ENCODE results near the gene CLEC3B. TPM values are rescaled to one million over a fixed set of nuclear protein-coding genes. Genes with fewer than 3 reads are reported as not detected.
"Not testable (repeated sequence)": the region's sequence is repeated elsewhere in the genome, so short reads cannot be mapped to it uniquely, and the experiment has no call there.

Gene CLEC3B
- total RNA-seq, 1 donor from 2014 or later = not detected

- H3K27ac Mint-ChIP-seq (ENCODE audit: unreplicated experiment) = no peak overlapping the region
- H3K4me1 Mint-ChIP-seq = no peaks in the 10 kb centered on the region
- no peak overlapping the region for H3K4me3 Mint-ChIP-seq
- no peaks in the 10 kb centered on the region for H3K36me3 Mint-ChIP-seq (ENCODE audit: low read depth)
- no peak for TF ChIP-seq CTCF (conservative IDR thresholded peaks at IDR 0.05)
- H3K9me3 Mint-ChIP-seq = no peaks in the 10 kb centered on the region
- DNase-seq (ENCODE audit: low read depth, low spot score) = no peak
- H3K27me3 Mint-ChIP-seq (ENCODE audit: low read depth) = peaks cover 19% of the 10 kb centered on the region
These were observed 17.7 kb downstream of the CLEC3B start for GRCh38 chr3:45043728-45044299.

- no peaks in the 10 kb centered on the region for H3K4me1 Mint-ChIP-seq
These were observed 22.1 kb downstream of the CLEC3B start for GRCh38 chr3:45048244-45048643.

GRCh38 chr3:45049807-45050206 is 23.7 kb downstream of the CLEC3B start:
- Mint-ChIP-seq H3K27me3 (ENCODE audit: low read depth) (peaks cover 27% of the 10 kb centered on the region), H3K27ac (ENCODE audit: unreplicated experiment) (no peak overlapping the region), H3K4me1 (no peaks in the 10 kb centered on the region), H3K36me3 (ENCODE audit: low read depth) (no peaks in the 10 kb centered on the region), H3K9me3 (no peaks in the 10 kb centered on the region), H3K4me3 (no peak overlapping the region)
- TF ChIP-seq CTCF (conservative IDR thresholded peaks at IDR 0.05) = no peak
- DNase-seq (ENCODE audit: low read depth, low spot score) = no peak

More at GRCh38 chr3:45048244-45048643, 22.1 kb downstream of the CLEC3B start:
- DNase-seq (ENCODE audit: low read depth, low spot score) = no peak
- H3K27me3 Mint-ChIP-seq (ENCODE audit: low read depth) = peaks cover 27% of the 10 kb centered on the region
- H3K9me3 Mint-ChIP-seq = no peaks in the 10 kb centered on the region
- H3K4me3 Mint-ChIP-seq = no peak overlapping the region
- no peaks in the 10 kb centered on the region for H3K36me3 Mint-ChIP-seq (ENCODE audit: low read depth)
- no peak for TF ChIP-seq CTCF (conservative IDR thresholded peaks at IDR 0.05)
- no peak overlapping the region for H3K27ac Mint-ChIP-seq (ENCODE audit: unreplicated experiment)

- Mint-ChIP-seq H3K27ac (ENCODE audit: unreplicated experiment) (no peak overlapping the region), H3K4me1 (peaks cover under 1% of the 10 kb centered on the region), H3K9me3 (no peaks in the 10 kb centered on the region), H3K4me3 (no peak overlapping the region), H3K36me3 (ENCODE audit: low read depth) (no peaks in the 10 kb centered on the region), H3K27me3 (ENCODE audit: low read depth) (peaks cover 23% of the 10 kb centered on the region)
- no peak for TF ChIP-seq CTCF (conservative IDR thresholded peaks at IDR 0.05)
- no peak for DNase-seq (ENCODE audit: low read depth, low spot score)
These were observed 25.6 kb downstream of the CLEC3B start for GRCh38 chr3:45051685-45052084.

- not testable (repeated sequence) for H3K4me3 Mint-ChIP-seq; H3K27ac Mint-ChIP-seq (ENCODE audit: unreplicated experiment)
These were observed 27.7 kb downstream of the CLEC3B start for GRCh38 chr3:45053805-45054195.

GRCh38 chr3:45054196-45054857 is 28.2 kb downstream of the CLEC3B start:
- Mint-ChIP-seq H3K4me3 (no peak overlapping the region), H3K9me3 (no peaks in the 10 kb centered on the region), H3K36me3 (ENCODE audit: low read depth) (no peaks in the 10 kb centered on the region), H3K27me3 (ENCODE audit: low read depth) (peaks cover 9% of the 10 kb centered on the region), H3K27ac (ENCODE audit: unreplicated experiment) (no peak overlapping the region), H3K4me1 (peaks cover 4% of the 10 kb centered on the region)
- TF ChIP-seq CTCF (conservative IDR thresholded peaks at IDR 0.05) = no peak
- DNase-seq (ENCODE audit: low read depth, low spot score) = no peak

More at GRCh38 chr3:45053805-45054195, 27.7 kb downstream of the CLEC3B start:
- DNase-seq (ENCODE audit: low read depth, low spot score); H3K4me1 Mint-ChIP-seq; H3K9me3 Mint-ChIP-seq; H3K36me3 Mint-ChIP-seq (ENCODE audit: low read depth): not testable (repeated sequence)
- H3K27me3 Mint-ChIP-seq (ENCODE audit: low read depth) = peaks cover 13% of the 10 kb centered on the region

Measured in neural crest cell (in vitro differentiated cells).